ENCODE results near the gene ELN. TPM values are rescaled to one million over a fixed set of nuclear protein-coding genes. Genes with fewer than 3 reads are reported as not detected.

Gene ELN
- total and polyA plus RNA-seq, 2 of the 8 experiments (the other 6 are each of a cell fraction or from before 2014, with no cell fraction given), result 5.1 to 5.6 TPM

DNA sequence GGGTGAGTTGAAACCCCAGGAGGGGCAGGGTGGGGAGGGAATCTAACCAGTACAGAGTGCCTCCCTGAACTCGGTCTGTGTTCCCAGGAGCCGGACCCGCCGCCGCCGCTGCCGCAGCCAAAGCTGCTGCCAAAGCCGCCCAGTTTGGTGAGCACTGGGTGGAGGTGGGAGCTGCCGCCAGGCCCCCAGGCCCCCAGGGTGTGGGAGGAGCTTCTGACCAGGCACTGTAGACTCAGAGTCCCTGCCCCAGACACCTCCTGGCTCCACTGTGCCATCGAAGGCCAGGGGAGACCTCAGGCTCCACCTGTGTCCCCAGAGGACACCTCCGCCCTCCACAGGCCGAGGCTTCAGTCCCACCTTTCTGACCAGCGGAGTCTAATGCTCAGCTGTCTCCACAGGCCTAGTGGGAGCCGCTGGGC, 35.3 kb downstream of the ELN start (continued):
- TF ChIP-seq, protein P1, sequence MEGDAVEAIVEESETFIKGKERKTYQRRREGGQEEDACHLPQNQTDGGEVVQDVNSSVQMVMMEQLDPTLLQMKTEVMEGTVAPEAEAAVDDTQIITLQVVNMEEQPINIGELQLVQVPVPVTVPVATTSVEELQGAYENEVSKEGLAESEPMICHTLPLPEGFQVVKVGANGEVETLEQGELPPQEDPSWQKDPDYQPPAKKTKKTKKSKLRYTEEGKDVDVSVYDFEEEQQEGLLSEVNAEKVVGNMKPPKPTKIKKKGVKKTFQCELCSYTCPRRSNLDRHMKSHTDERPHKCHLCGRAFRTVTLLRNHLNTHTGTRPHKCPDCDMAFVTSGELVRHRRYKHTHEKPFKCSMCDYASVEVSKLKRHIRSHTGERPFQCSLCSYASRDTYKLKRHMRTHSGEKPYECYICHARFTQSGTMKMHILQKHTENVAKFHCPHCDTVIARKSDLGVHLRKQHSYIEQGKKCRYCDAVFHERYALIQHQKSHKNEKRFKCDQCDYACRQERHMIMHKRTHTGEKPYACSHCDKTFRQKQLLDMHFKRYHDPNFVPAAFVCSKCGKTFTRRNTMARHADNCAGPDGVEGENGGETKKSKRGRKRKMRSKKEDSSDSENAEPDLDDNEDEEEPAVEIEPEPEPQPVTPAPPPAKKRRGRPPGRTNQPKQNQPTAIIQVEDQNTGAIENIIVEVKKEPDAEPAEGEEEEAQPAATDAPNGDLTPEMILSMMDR (IDR thresholded peaks at IDR 0.05; ENCODE audit: control extremely low read depth in 1 of 3, insufficient read depth in 1 of 3, low read depth in 1 of 3, low read length in 3 of 3), result no peak
